GM23338 (cell line): Measurements from ENCODE around the gene PRR23A. TPM values are rescaled to one million over a fixed set of nuclear protein-coding genes. Genes with fewer than 3 reads are reported as not detected.

ENCODE experiments used
- ATAC-seq: fragments of 200-7000 bp; cut with Tn5 transposase; 3 replicates; pipeline ENCODE4 v1.9.1; 2020
- DNase-seq: peaks from one replicate; pipeline ENCODE4 v3.0.0-alpha.2; 2015; ENCODE audit warnings: low spot score
- H2AFZ ChIP-seq: fragments of 200-600 bp; sonication (generic); 2 replicates; pipeline ENCODE4 v1.8.0; 2016; ENCODE audit warnings: antibody characterized with exemption, mild to moderate bottlenecking, moderate library complexity
- H3F3A ChIP-seq: fragments of 200-600 bp; sonication (generic); replicated peaks from 2 replicates; pipeline ENCODE4 v1.8.0; 2017; ENCODE audit warnings: antibody characterized with exemption, mixed run types, low read depth
- H3K27ac ChIP-seq: fragments of 200-600 bp; sonication (generic); 2 replicates; pipeline ENCODE4 v1.6.1; 2016; ENCODE audit warnings: low read depth
- H3K27me3 ChIP-seq: fragments of 200-600 bp; sonication (generic); 2 replicates; pipeline ENCODE4 v1.8.0; 2016; ENCODE audit warnings: mild to moderate bottlenecking, mixed run types, moderate library complexity; ENCODE audit not compliant: insufficient read depth
- H3K36me3 ChIP-seq: fragments of 200-600 bp; sonication (generic); 2 replicates; pipeline ENCODE4 v1.8.0; 2016; ENCODE audit warnings: mild to moderate bottlenecking; ENCODE audit not compliant: insufficient read depth
- H3K4me1 ChIP-seq: fragments of 200-600 bp; sonication (generic); 2 replicates; pipeline ENCODE4 v1.8.0; 2016; ENCODE audit warnings: mild to moderate bottlenecking, moderate library complexity; ENCODE audit not compliant: insufficient read depth
- H3K4me2 ChIP-seq: fragments of 200-600 bp; sonication (generic); 2 replicates; pipeline ENCODE4 v1.7.1; 2017; ENCODE audit warnings: mixed run types
- H3K4me3 ChIP-seq: fragments of 200-600 bp; sonication (generic); 2 replicates; pipeline ENCODE4 v1.6.1; 2016; ENCODE audit warnings: mixed run types
- H3K79me2 ChIP-seq: fragments of 200-600 bp; sonication (generic); replicated peaks from 2 replicates; pipeline ENCODE4 v1.8.0; 2017; ENCODE audit warnings: mild to moderate bottlenecking; ENCODE audit not compliant: insufficient read depth
- H3K9me2 ChIP-seq: fragments of 200-600 bp; sonication (generic); 2 replicates; pipeline ENCODE4 v1.8.0; 2017; ENCODE audit not compliant: insufficient read depth
- H4K20me1 ChIP-seq: fragments of 200-600 bp; sonication (generic); replicated peaks from 2 replicates; pipeline ENCODE4 v1.8.0; 2017; ENCODE audit warnings: mild to moderate bottlenecking; ENCODE audit not compliant: insufficient read depth
- H3K27ac Mint-ChIP-seq: 2 replicates; pipeline ENCODE4 v1.8.0; 2020; ENCODE audit warnings: inconsistent platforms, mild to moderate bottlenecking, moderate library complexity, mixed read lengths
- H3K27me3 Mint-ChIP-seq: 3 replicates; pipeline ENCODE4 v1.8.0; 2022; ENCODE audit warnings: low read depth, mild to moderate bottlenecking, moderate library complexity, mixed read lengths, inconsistent platforms; ENCODE audit not compliant: insufficient read depth, poor library complexity
- H3K36me3 Mint-ChIP-seq: 3 replicates; pipeline ENCODE4 v1.8.0; 2021; ENCODE audit warnings: low read depth, mild to moderate bottlenecking, inconsistent platforms, moderate library complexity, mixed read lengths
- H3K4me1 Mint-ChIP-seq: 3 replicates; pipeline ENCODE4 v1.8.0; 2020; ENCODE audit warnings: mild to moderate bottlenecking, inconsistent platforms, mixed read lengths
- H3K4me3 Mint-ChIP-seq: 3 replicates; pipeline ENCODE4 v1.8.0; 2021; ENCODE audit warnings: moderate library complexity, mild to moderate bottlenecking, inconsistent platforms, mixed read lengths
- H3K9me3 Mint-ChIP-seq: 3 replicates; pipeline ENCODE4 v1.8.0; 2020; ENCODE audit warnings: moderate library complexity, mild to moderate bottlenecking, inconsistent platforms, mixed read lengths
- CREB1 ChIP-seq: fragments of 250-450 bp; sonication (Bioruptor Pico); IDR thresholded peaks from 2 replicates; pipeline ENCODE4 v1.5.0; 2020; ENCODE audit warnings: low read depth, mild to moderate bottlenecking, moderate library complexity
- ETS1 ChIP-seq: IDR thresholded peaks from 2 replicates; pipeline ENCODE4 v1.6.1; 2016; ENCODE audit warnings: antibody characterized with exemption
- EZH2 ChIP-seq: fragments of 200-600 bp; sonication (generic); IDR thresholded peaks from one replicate; pipeline ENCODE4 v1.8.0; 2017; ENCODE audit warnings: antibody characterized with exemption, mild to moderate bottlenecking, low read depth; ENCODE audit not compliant: unreplicated experiment
- EZH2phosphoT487 ChIP-seq: fragments of 200-600 bp; sonication (generic); IDR thresholded peaks from one replicate; pipeline ENCODE4 v1.8.1; 2018; ENCODE audit warnings: antibody characterized with exemption; ENCODE audit not compliant: unreplicated experiment
- JUNB ChIP-seq: IDR thresholded peaks from one replicate; pipeline ENCODE4 v1.6.1; 2016; ENCODE audit warnings: antibody characterized with exemption; ENCODE audit not compliant: unreplicated experiment
- NANOG ChIP-seq: IDR thresholded peaks from 2 replicates; pipeline ENCODE4 v1.6.1; 2016; ENCODE audit warnings: antibody characterized with exemption, borderline replicate concordance
- POLR2AphosphoS5 ChIP-seq: IDR thresholded peaks from 2 replicates; pipeline ENCODE4 v1.6.1; 2016; ENCODE audit warnings: antibody characterized with exemption, low read depth
- REST ChIP-seq: IDR thresholded peaks from one replicate; pipeline ENCODE4 v1.6.1; 2018; ENCODE audit warnings: antibody characterized with exemption; ENCODE audit not compliant: unreplicated experiment
- STAT1 ChIP-seq: IDR thresholded peaks from one replicate; pipeline ENCODE4 v1.6.1; 2016; ENCODE audit warnings: antibody characterized with exemption; ENCODE audit not compliant: unreplicated experiment
- ZNF114 ChIP-seq: fragments of 250-450 bp; sonication (Bioruptor Pico); IDR thresholded peaks from 2 replicates; pipeline ENCODE4 v1.5.0; 2020; ENCODE audit warnings: mild to moderate bottlenecking, moderate library complexity
- ZNF331 ChIP-seq: fragments of 250-450 bp; sonication (Bioruptor Pico); IDR thresholded peaks from 2 replicates; pipeline ENCODE4 v1.5.0; 2020; ENCODE audit warnings: low read depth, mild to moderate bottlenecking, moderate library complexity
- polyA plus RNA-seq: library from polyadenylated mRNA; unstranded; fragments of >200 nt; fragmentation: Nextera tagmentation; extraction: Ambion mirVana; gene quantifications from 2 replicates; pipeline ENCODE4 v1.2.1, GENCODE V29; 2016
- total RNA-seq: library from RNA; depleted of rRNA; stranded (reverse); fragments of >200 nt; shearing (Covaris generic); gene quantifications from 2 replicates; pipeline ENCODE4 v1.2.3, GENCODE V29; 2014
- TF ChIP-seq, protein P1 (sequence below): fragments of 250-450 bp; sonication (Bioruptor Pico); IDR thresholded peaks from 2 replicates; pipeline ENCODE4 v1.5.0; 2020; ENCODE audit warnings: mild to moderate bottlenecking, moderate library complexity
- TF ChIP-seq, protein P2 (sequence below), 2 experiments: fragments of 200-600 bp in 1 of 2; sonication (generic) in 1 of 2; conservative IDR thresholded peaks; 2 replicates each; pipeline versions ENCODE4 v1.5.1 to v1.6.1; 2016 to 2017; ENCODE audit warnings: antibody characterized with exemption in 2 of 2, low read depth in 2 of 2, mild to moderate bottlenecking in 2 of 2, moderate library complexity in 1 of 2

Gene PRR23A
- total and polyA plus RNA-seq, 2 experiments from 2014 or later, result not detected

DNA sequence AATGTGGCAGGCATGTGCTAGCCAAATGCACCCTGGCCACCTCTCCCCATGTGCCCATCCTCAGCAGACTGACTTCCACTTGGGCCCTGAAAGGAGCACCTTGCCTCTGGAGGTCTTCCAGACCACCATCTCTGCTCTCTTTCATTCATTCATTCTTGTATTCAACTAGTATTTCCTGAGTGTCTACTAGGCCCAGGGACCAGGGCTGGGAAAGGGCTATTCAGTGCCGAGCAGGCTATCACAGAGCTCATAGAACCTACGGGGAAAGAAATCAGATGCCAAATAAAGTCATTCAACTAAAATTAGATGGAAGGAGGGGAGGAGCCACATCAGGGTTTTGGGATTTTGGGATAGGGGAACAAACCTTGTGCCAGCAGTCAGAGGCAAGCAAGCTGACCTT lies 18.9 kb downstream of the PRR23A start:
- H3K9me3 Mint-ChIP-seq, result no peaks in the 10 kb centered on the region
- no peaks in the 10 kb centered on the region for H3K36me3 ChIP-seq
- H3K9me2 ChIP-seq, result no peaks in the 10 kb centered on the region
- TF ChIP-seq CREB1 (CRISPR knock-in tag) (no peak), NANOG (no peak), REST (no peak), JUNB (no peak), EZH2 (no peak), POLR2AphosphoS5 (no peak), STAT1 (no peak), EZH2phosphoT487 (no peak), ZNF114 (no peak), ETS1 (no peak), ZNF331 (CRISPR knock-in tag) (no peak)
- TF ChIP-seq, protein P1, sequence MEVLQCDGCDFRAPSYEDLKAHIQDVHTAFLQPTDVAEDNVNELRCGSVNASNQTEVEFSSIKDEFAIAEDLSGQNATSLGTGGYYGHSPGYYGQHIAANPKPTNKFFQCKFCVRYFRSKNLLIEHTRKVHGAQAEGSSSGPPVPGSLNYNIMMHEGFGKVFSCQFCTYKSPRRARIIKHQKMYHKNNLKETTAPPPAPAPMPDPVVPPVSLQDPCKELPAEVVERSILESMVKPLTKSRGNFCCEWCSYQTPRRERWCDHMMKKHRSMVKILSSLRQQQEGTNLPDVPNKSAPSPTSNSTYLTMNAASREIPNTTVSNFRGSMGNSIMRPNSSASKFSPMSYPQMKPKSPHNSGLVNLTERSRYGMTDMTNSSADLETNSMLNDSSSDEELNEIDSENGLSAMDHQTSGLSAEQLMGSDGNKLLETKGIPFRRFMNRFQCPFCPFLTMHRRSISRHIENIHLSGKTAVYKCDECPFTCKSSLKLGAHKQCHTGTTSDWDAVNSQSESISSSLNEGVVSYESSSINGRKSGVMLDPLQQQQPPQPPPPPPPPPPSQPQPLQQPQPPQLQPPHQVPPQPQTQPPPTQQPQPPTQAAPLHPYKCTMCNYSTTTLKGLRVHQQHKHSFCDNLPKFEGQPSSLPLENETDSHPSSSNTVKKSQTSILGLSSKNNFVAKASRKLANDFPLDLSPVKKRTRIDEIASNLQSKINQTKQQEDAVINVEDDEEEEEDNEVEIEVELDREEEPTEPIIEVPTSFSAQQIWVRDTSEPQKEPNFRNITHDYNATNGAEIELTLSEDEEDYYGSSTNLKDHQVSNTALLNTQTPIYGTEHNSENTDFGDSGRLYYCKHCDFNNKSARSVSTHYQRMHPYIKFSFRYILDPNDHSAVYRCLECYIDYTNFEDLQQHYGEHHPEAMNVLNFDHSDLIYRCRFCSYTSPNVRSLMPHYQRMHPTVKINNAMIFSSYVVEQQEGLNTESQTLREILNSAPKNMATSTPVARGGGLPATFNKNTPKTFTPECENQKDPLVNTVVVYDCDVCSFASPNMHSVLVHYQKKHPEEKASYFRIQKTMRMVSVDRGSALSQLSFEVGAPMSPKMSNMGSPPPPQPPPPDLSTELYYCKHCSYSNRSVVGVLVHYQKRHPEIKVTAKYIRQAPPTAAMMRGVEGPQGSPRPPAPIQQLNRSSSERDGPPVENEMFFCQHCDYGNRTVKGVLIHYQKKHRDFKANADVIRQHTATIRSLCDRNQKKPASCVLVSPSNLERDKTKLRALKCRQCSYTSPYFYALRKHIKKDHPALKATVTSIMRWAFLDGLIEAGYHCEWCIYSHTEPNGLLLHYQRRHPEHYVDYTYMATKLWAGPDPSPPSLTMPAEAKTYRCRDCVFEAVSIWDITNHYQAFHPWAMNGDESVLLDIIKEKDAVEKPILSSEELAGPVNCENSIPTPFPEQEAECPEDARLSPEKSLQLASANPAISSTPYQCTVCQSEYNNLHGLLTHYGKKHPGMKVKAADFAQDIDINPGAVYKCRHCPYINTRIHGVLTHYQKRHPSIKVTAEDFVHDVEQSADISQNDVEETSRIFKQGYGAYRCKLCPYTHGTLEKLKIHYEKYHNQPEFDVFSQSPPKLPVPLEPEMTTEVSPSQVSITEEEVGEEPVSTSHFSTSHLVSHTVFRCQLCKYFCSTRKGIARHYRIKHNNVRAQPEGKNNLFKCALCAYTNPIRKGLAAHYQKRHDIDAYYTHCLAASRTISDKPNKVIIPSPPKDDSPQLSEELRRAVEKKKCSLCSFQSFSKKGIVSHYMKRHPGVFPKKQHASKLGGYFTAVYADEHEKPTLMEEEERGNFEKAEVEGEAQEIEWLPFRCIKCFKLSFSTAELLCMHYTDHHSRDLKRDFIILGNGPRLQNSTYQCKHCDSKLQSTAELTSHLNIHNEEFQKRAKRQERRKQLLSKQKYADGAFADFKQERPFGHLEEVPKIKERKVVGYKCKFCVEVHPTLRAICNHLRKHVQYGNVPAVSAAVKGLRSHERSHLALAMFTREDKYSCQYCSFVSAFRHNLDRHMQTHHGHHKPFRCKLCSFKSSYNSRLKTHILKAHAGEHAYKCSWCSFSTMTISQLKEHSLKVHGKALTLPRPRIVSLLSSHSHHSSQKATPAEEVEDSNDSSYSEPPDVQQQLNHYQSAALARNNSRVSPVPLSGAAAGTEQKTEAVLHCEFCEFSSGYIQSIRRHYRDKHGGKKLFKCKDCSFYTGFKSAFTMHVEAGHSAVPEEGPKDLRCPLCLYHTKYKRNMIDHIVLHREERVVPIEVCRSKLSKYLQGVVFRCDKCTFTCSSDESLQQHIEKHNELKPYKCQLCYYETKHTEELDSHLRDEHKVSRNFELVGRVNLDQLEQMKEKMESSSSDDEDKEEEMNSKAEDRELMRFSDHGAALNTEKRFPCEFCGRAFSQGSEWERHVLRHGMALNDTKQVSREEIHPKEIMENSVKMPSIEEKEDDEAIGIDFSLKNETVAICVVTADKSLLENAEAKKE (CRISPR knock-in tag), result no peak
- TF ChIP-seq, protein P2, sequence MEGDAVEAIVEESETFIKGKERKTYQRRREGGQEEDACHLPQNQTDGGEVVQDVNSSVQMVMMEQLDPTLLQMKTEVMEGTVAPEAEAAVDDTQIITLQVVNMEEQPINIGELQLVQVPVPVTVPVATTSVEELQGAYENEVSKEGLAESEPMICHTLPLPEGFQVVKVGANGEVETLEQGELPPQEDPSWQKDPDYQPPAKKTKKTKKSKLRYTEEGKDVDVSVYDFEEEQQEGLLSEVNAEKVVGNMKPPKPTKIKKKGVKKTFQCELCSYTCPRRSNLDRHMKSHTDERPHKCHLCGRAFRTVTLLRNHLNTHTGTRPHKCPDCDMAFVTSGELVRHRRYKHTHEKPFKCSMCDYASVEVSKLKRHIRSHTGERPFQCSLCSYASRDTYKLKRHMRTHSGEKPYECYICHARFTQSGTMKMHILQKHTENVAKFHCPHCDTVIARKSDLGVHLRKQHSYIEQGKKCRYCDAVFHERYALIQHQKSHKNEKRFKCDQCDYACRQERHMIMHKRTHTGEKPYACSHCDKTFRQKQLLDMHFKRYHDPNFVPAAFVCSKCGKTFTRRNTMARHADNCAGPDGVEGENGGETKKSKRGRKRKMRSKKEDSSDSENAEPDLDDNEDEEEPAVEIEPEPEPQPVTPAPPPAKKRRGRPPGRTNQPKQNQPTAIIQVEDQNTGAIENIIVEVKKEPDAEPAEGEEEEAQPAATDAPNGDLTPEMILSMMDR (conservative IDR thresholded peaks at IDR 0.05; ENCODE audit: low read depth in 2 of 2), result no peak
- H3K4me1 Mint-ChIP-seq, result no peaks in the 10 kb centered on the region
- no peak overlapping the region for H3K4me3 Mint-ChIP-seq
- no peaks in the 10 kb centered on the region for H3K4me1 ChIP-seq
- no peaks in the 10 kb centered on the region for H3F3A ChIP-seq
- H3K36me3 Mint-ChIP-seq, result no peaks in the 10 kb centered on the region
- 0 out of 2 replicates have a peak overlapping the region, but pooled peaks have one; percentile 18 for H2AFZ ChIP-seq
- H3K27ac ChIP-seq, result no peak overlapping the region
- H3K79me2 ChIP-seq, result no peaks in the 10 kb centered on the region
- H4K20me1 ChIP-seq, result no peaks in the 10 kb centered on the region
- no peak overlapping the region for H3K4me3 ChIP-seq
- DNase-seq (no peak), ATAC-seq (no peak)
- no peak overlapping the region for H3K27ac Mint-ChIP-seq
- H3K27me3 Mint-ChIP-seq, result peaks cover 3% of the 10 kb centered on the region
- H3K4me2 ChIP-seq, result no peak overlapping the region
- no peaks in the 10 kb centered on the region for H3K27me3 ChIP-seq
